Suprapubic skin (tissue), 4 donors: ENCODE data around the gene ADCY9. TPM values are rescaled to one million over a fixed set of nuclear protein-coding genes. Genes with fewer than 3 reads are reported as not detected.
"Not testable (repeated sequence)": the region's sequence is repeated elsewhere in the genome, so short reads cannot be mapped to it uniquely, and the experiment has no call there.

ENCODE experiments used
- DNase-seq, 2 donors: peaks; one replicate each; pipeline ENCODE4 v3.0.0-alpha.2; 2019; ENCODE audit warnings: low spot score in 2 of 2
- H3K27ac ChIP-seq: fragments of 200-600 bp; sonication (generic); one replicate; pipeline ENCODE4 v1.5.1; 2019
- H3K27me3 ChIP-seq: fragments of 200-600 bp; sonication (generic); one replicate; pipeline ENCODE4 v1.5.1; 2019
- H3K36me3 ChIP-seq: fragments of 200-600 bp; sonication (generic); one replicate; pipeline ENCODE4 v1.5.1; 2019
- H3K4me1 ChIP-seq: fragments of 200-600 bp; sonication (generic); one replicate; pipeline ENCODE4 v1.5.1; 2019
- H3K4me3 ChIP-seq: fragments of 200-600 bp; sonication (generic); one replicate; pipeline ENCODE4 v1.5.1; 2019; ENCODE audit warnings: mild to moderate bottlenecking
- H3K9me3 ChIP-seq: fragments of 200-600 bp; sonication (generic); one replicate; pipeline ENCODE4 v1.5.1; 2019
- EP300 ChIP-seq: sonication (generic); formaldehyde crosslinking; IDR thresholded peaks from one replicate; pipeline ENCODE4 v1.6.1; 2017; ENCODE audit warnings: antibody characterized with exemption
- POLR2A ChIP-seq, 2 donors: fragments of 450-650 bp; IDR thresholded peaks; one replicate each; pipeline ENCODE4 v1.6.1; 2017; ENCODE audit warnings: antibody characterized with exemption in 2 of 2, mild to moderate bottlenecking in 2 of 2, moderate library complexity in 2 of 2
- POLR2AphosphoS5 ChIP-seq, 3 donors: sonication (generic); formaldehyde crosslinking; IDR thresholded peaks; one replicate each; pipeline ENCODE4 v1.6.1; 2017; ENCODE audit warnings: antibody characterized with exemption in 3 of 3
- WGBS: methylation state at CpG from one replicate; pipeline ENCODE4 v1.1.5; 2018; 5-methylcytosine and 5-hydroxymethylcytosine counted together
- total RNA-seq, 4 donors: library from RNA; depleted of rRNA; stranded (reverse); fragments of >200 nt; gene quantifications; one replicate each; pipeline ENCODE4 v1.1.0, GENCODE V29; 2016
- TF ChIP-seq, protein P1 (sequence below), 2 donors: fragments of 200-600 bp in 1 of 2; fragments of 450-650 bp in 1 of 2; sonication (generic) in 1 of 2; IDR thresholded peaks; one replicate each; pipeline ENCODE4 v1.5.1; 2016 to 2019; ENCODE audit warnings: antibody characterized with exemption in 2 of 2, mild to moderate bottlenecking in 1 of 2, moderate library complexity in 1 of 2

ADCY9 gene
- total RNA-seq, 4 donors from 2014 or later, result 21.5 to 27.2 (median 26.4) TPM

DNA sequence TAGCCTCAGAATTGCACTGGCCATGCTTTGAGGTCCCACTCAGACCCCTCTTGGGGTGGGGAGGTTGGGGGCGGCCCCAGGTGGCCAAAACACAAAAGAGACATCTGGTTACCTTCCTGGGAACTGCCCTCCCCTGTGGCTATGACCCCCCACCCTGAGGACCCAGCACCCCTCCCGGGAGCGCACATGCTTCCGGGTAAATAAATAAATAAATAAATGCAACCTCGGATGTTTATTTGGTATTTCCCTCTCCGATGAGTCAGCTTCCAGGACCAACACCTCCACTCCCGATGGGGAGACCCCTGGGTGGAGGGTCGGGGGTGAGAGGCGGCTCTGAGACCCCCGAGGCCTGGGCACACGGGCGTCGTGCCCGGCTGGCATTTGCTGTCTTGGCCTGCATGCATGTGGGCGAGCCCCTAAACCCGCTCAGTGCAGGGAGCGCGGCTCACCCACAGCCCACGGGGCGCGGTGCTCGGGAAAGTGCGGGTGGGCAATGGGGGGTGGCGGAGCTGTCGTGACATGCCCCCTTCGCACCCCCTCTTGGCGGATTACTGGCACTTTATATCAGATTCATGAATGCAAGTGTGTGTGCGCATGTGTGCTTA, 151.5 kb downstream of the ADCY9 start:
- no peak for TF ChIP-seq POLR2AphosphoS5 (IDR thresholded peaks at IDR 0.05)
- WGBS, result 94% methylated on average over 28 of the region's 28 CpGs
- Histone ChIP-seq H3K9me3 (no peaks in the 10 kb centered on the region), H3K4me1 (peaks cover 24% of the 10 kb centered on the region), H3K36me3 (peaks cover 22% of the 10 kb centered on the region), H3K4me3 (no peak overlapping the region), H3K27ac (no peak overlapping the region), H3K27me3 (no peaks in the 10 kb centered on the region)
- no peak for DNase-seq

DNA sequence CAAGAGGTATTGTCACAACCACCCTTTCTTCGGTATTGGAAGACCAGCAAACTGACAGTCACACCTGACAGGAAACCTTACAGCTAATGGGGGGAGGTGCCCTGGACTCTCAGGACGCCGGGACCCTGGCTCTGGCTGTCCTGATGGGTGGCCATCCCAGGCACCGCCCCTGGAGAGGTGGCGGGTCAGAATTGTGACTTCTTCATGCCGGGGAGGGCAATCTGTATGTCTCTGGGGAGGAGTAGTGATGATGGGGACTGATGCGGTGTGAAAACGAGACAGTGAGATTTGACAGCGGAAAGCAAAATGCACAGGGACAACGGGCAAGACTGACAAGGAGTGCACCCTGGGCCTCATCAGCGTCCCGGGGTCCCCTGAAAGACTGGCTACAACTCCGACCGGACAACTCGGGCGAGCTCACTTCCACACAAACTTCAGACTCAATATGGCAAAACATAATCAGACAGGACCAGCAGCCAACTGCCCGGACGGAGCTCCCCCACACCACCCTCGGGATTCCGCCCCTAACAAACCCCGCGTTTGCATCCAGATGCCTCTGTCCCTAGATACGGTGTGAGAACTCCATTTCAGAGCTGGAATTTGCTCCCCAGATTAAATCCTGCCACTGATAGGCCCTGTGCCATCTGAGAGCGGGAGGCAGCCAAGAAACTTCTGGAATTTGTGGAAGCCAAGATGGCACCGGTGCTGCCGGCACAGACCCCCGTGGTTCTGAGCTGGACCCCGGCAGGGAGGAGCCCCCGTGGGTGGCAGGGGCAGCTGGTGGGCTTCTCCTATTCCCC, 152.2 kb downstream of the ADCY9 start:
- WGBS, result 92% methylated on average over 24 of the region's 29 CpGs
- no peak for TF ChIP-seq POLR2AphosphoS5 (IDR thresholded peaks at IDR 0.05)
- TF ChIP-seq, protein P1, sequence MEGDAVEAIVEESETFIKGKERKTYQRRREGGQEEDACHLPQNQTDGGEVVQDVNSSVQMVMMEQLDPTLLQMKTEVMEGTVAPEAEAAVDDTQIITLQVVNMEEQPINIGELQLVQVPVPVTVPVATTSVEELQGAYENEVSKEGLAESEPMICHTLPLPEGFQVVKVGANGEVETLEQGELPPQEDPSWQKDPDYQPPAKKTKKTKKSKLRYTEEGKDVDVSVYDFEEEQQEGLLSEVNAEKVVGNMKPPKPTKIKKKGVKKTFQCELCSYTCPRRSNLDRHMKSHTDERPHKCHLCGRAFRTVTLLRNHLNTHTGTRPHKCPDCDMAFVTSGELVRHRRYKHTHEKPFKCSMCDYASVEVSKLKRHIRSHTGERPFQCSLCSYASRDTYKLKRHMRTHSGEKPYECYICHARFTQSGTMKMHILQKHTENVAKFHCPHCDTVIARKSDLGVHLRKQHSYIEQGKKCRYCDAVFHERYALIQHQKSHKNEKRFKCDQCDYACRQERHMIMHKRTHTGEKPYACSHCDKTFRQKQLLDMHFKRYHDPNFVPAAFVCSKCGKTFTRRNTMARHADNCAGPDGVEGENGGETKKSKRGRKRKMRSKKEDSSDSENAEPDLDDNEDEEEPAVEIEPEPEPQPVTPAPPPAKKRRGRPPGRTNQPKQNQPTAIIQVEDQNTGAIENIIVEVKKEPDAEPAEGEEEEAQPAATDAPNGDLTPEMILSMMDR (IDR thresholded peaks at IDR 0.05), result no peak
- TF ChIP-seq EP300, result no peak
- TF ChIP-seq POLR2A (IDR thresholded peaks at IDR 0.05), result no peak
- Histone ChIP-seq H3K4me3 (no peak overlapping the region), H3K27me3 (no peaks in the 10 kb centered on the region), H3K36me3 (peaks cover 22% of the 10 kb centered on the region), H3K27ac (no peak overlapping the region), H3K9me3 (no peaks in the 10 kb centered on the region), H3K4me1 (peaks cover 24% of the 10 kb centered on the region)
- no peak for DNase-seq

DNA sequence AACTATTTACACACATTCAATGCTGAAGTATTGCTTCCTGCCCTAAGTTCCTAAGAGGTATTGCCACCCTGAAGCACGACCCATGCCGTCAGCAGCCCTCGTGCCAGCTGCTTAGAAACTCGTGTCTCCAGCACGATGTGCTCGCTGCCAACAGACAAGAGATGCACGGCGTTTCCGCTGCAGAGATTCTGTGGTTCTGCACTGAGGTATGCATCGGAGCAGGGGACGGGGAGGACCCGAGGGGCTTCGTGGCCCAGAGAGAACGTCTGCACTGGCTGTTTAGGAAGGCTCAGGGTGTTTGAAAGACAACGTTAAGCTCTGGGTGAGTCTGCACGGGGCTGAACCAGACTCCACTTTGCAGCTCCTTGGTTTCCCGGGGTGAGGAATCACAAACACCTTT, 153.0 kb downstream of the ADCY9 start:
- 30% methylated on average over 17 of the region's 17 CpGs for WGBS
- H3K4me1 ChIP-seq, result peaks cover 24% of the 10 kb centered on the region
- H3K9me3 ChIP-seq, result no peaks in the 10 kb centered on the region
- peaks cover 22% of the 10 kb centered on the region for H3K36me3 ChIP-seq
- DNase-seq, result no peak
- no peak overlapping the region for H3K27ac ChIP-seq
- no peak overlapping the region for H3K4me3 ChIP-seq
- no peaks in the 10 kb centered on the region for H3K27me3 ChIP-seq
- no peak for TF ChIP-seq POLR2AphosphoS5 (IDR thresholded peaks at IDR 0.05)
- TF ChIP-seq, protein P1 (IDR thresholded peaks at IDR 0.05), result no peak
- no peak for TF ChIP-seq POLR2A (IDR thresholded peaks at IDR 0.05)

DNA sequence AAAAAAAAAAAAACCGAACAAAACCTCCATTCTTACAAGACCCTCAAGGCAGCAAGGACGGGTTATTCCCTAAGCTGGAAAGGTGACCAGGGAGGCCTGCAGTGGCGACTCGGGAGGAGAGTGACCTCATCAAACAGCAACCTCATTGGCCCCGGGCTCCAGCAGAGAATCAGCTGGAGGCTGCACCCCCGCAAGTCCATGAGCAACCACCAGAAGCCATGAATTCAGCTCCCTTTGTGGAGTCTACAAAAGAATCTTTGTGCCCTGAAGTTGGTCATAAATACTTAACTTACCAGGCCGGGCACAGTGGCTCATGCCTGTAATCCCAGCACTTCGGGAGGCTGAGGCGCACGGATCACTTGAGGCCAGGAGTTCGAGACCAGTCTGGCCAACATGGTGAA, 154.8 kb downstream of the ADCY9 start:
- Histone ChIP-seq H3K27ac (peak overlapping the region; percentile 61), H3K9me3 (no peaks in the 10 kb centered on the region), H3K4me3 (peak overlapping the region; percentile 48), H3K36me3 (peaks cover 17% of the 10 kb centered on the region), H3K4me1 (peaks cover 27% of the 10 kb centered on the region), H3K27me3 (peaks cover 9% of the 10 kb centered on the region)
- DNase-seq, result no peak
- 78% methylated on average over 11 of the region's 11 CpGs for WGBS
- no peak for TF ChIP-seq EP300
- TF ChIP-seq POLR2A (IDR thresholded peaks at IDR 0.05), result no peak
- no peak for TF ChIP-seq POLR2AphosphoS5 (IDR thresholded peaks at IDR 0.05)
- TF ChIP-seq, protein P1 (IDR thresholded peaks at IDR 0.05), result no peak

DNA sequence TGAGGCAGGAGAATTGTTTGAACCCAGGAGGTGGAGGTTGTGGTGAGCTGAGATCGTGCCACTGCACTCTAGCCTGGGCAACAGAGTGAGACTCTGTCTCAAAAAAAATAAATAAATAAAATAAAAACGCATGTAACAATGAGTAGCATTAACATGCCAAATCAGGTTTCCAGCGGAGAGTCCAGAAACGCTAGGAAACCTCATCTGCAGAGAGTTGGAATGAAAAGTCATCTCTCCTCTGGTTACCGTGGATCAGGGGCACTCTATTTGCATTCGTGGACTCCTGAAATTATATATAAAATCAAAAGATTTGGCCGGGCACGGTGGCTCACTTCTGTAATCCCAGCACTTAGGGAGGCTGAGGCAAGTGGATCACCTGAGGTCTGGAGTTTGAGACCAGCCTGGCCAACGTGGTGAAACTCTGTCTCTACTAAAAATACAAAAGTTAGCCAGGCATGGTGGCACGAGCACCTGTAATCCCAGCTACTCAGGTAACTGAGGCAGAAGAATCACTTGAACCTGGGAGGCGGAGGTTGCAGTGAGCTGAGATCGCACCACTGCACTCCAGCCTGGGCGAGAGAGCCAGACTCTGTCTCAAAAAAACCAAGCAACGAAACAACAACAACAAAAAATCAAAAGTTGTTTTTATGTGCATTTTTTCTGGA, 156.2 kb downstream of the ADCY9 start:
- 38% methylated on average over 14 of the region's 14 CpGs for WGBS
- H3K36me3 ChIP-seq, H3K9me3 ChIP-seq, DNase-seq: not testable (repeated sequence)
- peaks cover 27% of the 10 kb centered on the region for H3K4me1 ChIP-seq
- peaks cover 12% of the 10 kb centered on the region for H3K27me3 ChIP-seq
- H3K27ac ChIP-seq, result peak overlapping the region; percentile 61
- H3K4me3 ChIP-seq, result peak overlapping the region; percentile 48

DNA sequence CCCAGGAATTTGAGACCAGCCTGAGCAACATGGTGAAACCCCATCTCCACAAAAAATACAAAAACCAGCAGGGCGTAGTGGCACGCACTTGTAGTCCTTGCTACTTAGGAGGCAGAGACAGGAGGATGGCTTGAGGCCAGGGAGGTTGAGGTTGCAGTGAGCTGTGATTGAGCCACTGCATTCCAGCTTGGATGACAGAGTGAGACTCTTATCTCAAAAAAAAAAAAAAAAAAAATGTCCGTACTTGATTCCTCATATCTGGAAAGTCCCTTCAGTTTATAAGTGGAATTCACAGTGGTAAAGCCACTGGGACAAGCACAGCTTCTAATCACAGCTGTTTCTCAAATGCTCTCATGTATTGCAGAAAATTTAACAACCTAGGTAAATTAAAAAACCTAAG, 157.1 kb downstream of the ADCY9 start:
- DNase-seq, result no peak
- WGBS, result 45% methylated on average over 3 of the region's 3 CpGs
- no peak overlapping the region for H3K27ac ChIP-seq

More for the DNA sequence above, 157.1 kb downstream of the ADCY9 start:
- Histone ChIP-seq H3K27me3 (peaks cover 12% of the 10 kb centered on the region), H3K4me3 (no peak overlapping the region), H3K36me3 (no peaks in the 10 kb centered on the region), H3K4me1 (peaks cover 27% of the 10 kb centered on the region), H3K9me3 (no peaks in the 10 kb centered on the region)
- no peak for TF ChIP-seq EP300
- no peak for TF ChIP-seq POLR2A (IDR thresholded peaks at IDR 0.05)
- TF ChIP-seq, protein P1 (IDR thresholded peaks at IDR 0.05), result no peak
- TF ChIP-seq POLR2AphosphoS5 (IDR thresholded peaks at IDR 0.05), result no peak
